Ovary (tissue), 9 donors: Measurements from ENCODE around the gene B3GNT7. TPM values are rescaled to one million over a fixed set of nuclear protein-coding genes. Genes with fewer than 3 reads are reported as not detected.
"Not testable (repeated sequence)": the region's sequence is repeated elsewhere in the genome, so short reads cannot be mapped to it uniquely, and the experiment has no call there.

Experiments used
- DNase-seq, 5 donors: peaks; one replicate each; pipeline ENCODE4 v3.0.0-alpha.2; 2019 to 2020
- H3K27ac ChIP-seq, 2 donors: fragments of 200-600 bp; one replicate each; pipeline versions ENCODE4 v1.5.1 to v1.8.0; 2019 to 2022
- H3K27me3 ChIP-seq: fragments of 200-600 bp; one replicate; pipeline ENCODE4 v1.8.0; 2022
- H3K36me3 ChIP-seq: fragments of 200-600 bp; sonication (generic); one replicate; pipeline ENCODE4 v1.5.1; 2019
- H3K4me1 ChIP-seq: one replicate; pipeline ENCODE4 v1.8.1; 2013; ENCODE audit warnings: mild to moderate bottlenecking, moderate library complexity; ENCODE audit not compliant: insufficient read depth
- H3K4me3 ChIP-seq: fragments of 200-600 bp; sonication (generic); one replicate; pipeline ENCODE4 v1.5.1; 2017
- H3K9me3 ChIP-seq, 2 donors: fragments of 200-600 bp in 1 of 2; sonication (generic) in 1 of 2; one replicate each; pipeline versions ENCODE4 v1.5.1 to v1.8.1; 2013 to 2019; ENCODE audit warnings: mild to moderate bottlenecking in 1 of 2, moderate library complexity in 1 of 2
- EP300 ChIP-seq: sonication (generic); formaldehyde crosslinking; IDR thresholded peaks from one replicate; pipeline ENCODE4 v1.6.1; 2017; ENCODE audit warnings: antibody characterized with exemption
- POLR2A ChIP-seq: fragments of 450-650 bp; IDR thresholded peaks from one replicate; pipeline ENCODE4 v1.6.1; 2017; ENCODE audit warnings: antibody characterized with exemption, mild to moderate bottlenecking, moderate library complexity
- WGBS, 3 donors: extraction: QIAGEN DNeasy Blood & Tissue Kit in 1 of 3; methylation state at CpG; one replicate each; pipeline versions ENCODE4 v1.1.5 to v1.1.7; 2013 to 2017; 5-methylcytosine and 5-hydroxymethylcytosine counted together
- intact Hi-C, 4 donors: fragments of 100-400 bp; cut with DNase I; formaldehyde crosslinking; loops; one replicate each; pipeline versions ENCODE4 v1.11.0 to v1.15.1; 2022 to 2023
- polyA plus RNA-seq, 2 donors: library from polyadenylated mRNA; stranded (reverse); fragments of 200-250 nt in 1 of 2; fragments of 350-450 nt in 1 of 2; fragmentation: Illumina TruSeq in 1 of 2; extraction: RNeasy Lipid Tissue Mini Kit (QIAGEN cat#74804) in 1 of 2; gene quantifications; one replicate each; pipeline ENCODE4 v1.2.3, GENCODE V29; 2013 to 2014
- total RNA-seq, 7 donors: library from RNA; depleted of rRNA in 2 of 7; stranded (reverse); fragments of >200 nt in 2 of 7; fragmentation: NEBNext Ultra II Directional in 3 of 7; extraction: Animal tissue kit (Norgen Biotek cat#: 25700) in 3 of 7; gene quantifications; one replicate each; pipeline versions ENCODE4 v1.1.0 to v1.2.4, GENCODE V29; 2016 to 2023
- TF ChIP-seq, protein P1 (sequence below), 3 donors: fragments of 450-650 bp in 2 of 3; fragments of 200-600 bp in 1 of 3; IDR thresholded peaks; one replicate each; pipeline versions ENCODE4 v1.5.1 to v1.8.0; 2016 to 2022; ENCODE audit warnings: antibody characterized with exemption in 3 of 3, mild to moderate bottlenecking in 1 of 3
- donor health status: DM: no; HTN: no; CAD: no; lungs with moderate emphysema.
- donor health status: DM: no; HTN: no; CAD: no.
- donor health status: Bipolar disorder and iron deficiency.
- donor health status: DM: yes; HTN: yes; CAD: no.
- donor health status: DM: no; HTN: no; CAD: no.
- donor health status: DM: yes; HTN: yes; CAD: no.

The B3GNT7 gene
- total and polyA plus RNA-seq, 9 donors: 4.8 to 34.0 (median 24.4) TPM

DNA sequence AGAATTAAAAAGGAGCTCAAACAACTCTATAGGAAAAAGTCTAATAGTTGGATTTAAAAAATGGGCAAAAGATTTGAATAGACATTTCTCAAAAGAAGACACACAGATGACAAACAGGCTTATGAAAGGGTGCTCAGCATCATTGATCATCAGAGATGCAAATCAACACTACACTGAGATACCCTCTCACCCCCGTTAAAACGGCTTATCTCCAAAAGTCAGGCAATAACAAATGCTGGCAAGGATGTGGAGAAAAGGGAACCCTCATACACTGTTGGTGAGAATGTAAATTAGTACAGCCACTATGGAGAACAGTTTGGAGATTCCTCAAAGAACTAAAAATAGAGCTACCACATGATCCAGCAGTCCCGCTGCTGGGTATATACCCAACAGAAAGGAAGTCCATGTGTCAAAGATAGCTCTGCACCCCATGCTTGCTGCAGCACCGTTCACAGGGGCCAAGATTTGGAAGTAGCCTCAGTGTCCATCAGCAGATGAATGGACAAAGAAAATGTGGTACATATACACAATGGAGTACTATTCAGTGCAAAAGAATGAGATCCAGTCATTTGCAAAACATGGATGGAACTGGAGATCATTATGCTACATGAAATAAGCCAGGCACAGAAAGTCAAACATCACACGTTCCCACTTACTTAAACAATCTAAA lies 46.7 kb upstream of the B3GNT7 start:
- Histone ChIP-seq H3K4me3 (no peak overlapping the region), H3K4me1 (no peaks in the 10 kb centered on the region), H3K27me3 (no peaks in the 10 kb centered on the region), H3K27ac (no peak overlapping the region), H3K9me3 (no peaks in the 10 kb centered on the region), H3K36me3 (no peaks in the 10 kb centered on the region)
- no peak for DNase-seq
- WGBS, 3 donors: 72 to 86% (median 72%) methylated on average over 5 of the region's 5 CpGs
- TF ChIP-seq, protein P1, sequence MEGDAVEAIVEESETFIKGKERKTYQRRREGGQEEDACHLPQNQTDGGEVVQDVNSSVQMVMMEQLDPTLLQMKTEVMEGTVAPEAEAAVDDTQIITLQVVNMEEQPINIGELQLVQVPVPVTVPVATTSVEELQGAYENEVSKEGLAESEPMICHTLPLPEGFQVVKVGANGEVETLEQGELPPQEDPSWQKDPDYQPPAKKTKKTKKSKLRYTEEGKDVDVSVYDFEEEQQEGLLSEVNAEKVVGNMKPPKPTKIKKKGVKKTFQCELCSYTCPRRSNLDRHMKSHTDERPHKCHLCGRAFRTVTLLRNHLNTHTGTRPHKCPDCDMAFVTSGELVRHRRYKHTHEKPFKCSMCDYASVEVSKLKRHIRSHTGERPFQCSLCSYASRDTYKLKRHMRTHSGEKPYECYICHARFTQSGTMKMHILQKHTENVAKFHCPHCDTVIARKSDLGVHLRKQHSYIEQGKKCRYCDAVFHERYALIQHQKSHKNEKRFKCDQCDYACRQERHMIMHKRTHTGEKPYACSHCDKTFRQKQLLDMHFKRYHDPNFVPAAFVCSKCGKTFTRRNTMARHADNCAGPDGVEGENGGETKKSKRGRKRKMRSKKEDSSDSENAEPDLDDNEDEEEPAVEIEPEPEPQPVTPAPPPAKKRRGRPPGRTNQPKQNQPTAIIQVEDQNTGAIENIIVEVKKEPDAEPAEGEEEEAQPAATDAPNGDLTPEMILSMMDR (IDR thresholded peaks at IDR 0.05): no peak
- TF ChIP-seq POLR2A (no peak), EP300 (no peak)
- intact Hi-C loops: no loop called here

DNA sequence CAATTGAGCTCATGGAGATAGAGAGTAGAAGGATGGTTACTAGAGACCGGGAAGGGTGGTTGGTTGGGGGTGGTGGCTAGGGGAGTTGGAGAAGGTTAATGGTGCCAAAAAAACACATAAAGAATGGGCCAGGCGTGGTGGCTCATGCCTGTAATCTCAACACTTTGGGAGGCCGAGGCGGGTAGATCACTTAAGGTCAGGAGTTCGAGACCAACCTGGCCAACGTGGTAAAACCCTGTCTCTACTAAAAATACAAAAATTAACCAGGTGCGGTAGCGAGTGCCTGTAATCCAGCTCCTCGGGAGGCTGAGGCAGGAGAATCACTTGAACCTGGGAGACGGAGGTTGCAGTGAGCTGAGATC lies 46.2 kb upstream of the B3GNT7 start:
- H3K27ac ChIP-seq, H3K27me3 ChIP-seq, H3K9me3 ChIP-seq, H3K36me3 ChIP-seq, H3K4me3 ChIP-seq, H3K4me1 ChIP-seq, intact Hi-C loops: not testable (repeated sequence)
- peak in 1 of 5 donors; percentile 15 for DNase-seq
- 92 to 96% (median 95%) methylated on average over 10 of the region's 10 CpGs for WGBS, 3 donors

DNA sequence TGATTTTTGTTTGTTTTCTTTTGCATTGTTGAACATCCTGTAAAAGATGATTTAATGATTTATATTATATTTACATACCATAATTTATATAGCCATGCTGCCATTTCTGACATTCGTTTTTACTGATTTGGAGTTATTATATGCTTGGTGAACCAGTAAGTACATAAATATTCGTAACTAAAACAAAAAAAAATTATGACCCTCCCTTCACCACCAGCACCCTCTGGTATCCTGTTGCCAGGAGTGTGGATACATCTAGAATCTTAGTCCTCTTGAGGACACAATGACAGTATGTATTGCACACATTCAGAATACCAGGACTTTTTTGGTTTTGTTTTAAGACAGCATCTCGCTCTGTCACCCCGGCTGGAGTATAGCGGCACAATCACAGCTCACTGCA lies 43.9 kb upstream of the B3GNT7 start:
- TF ChIP-seq EP300: no peak
- no peak for TF ChIP-seq POLR2A
- TF ChIP-seq, protein P1 (IDR thresholded peaks at IDR 0.05): no peak
- Histone ChIP-seq H3K9me3 (no peaks in the 10 kb centered on the region), H3K36me3 (no peaks in the 10 kb centered on the region), H3K4me1 (peaks cover 9% of the 10 kb centered on the region), H3K27ac (no peak overlapping the region), H3K27me3 (no peaks in the 10 kb centered on the region), H3K4me3 (no peak overlapping the region)
- intact Hi-C loops: no loop called here
- WGBS, 3 donors: 92 to 94% (median 92%) methylated on average over 5 of the region's 5 CpGs
- DNase-seq: no peak

DNA sequence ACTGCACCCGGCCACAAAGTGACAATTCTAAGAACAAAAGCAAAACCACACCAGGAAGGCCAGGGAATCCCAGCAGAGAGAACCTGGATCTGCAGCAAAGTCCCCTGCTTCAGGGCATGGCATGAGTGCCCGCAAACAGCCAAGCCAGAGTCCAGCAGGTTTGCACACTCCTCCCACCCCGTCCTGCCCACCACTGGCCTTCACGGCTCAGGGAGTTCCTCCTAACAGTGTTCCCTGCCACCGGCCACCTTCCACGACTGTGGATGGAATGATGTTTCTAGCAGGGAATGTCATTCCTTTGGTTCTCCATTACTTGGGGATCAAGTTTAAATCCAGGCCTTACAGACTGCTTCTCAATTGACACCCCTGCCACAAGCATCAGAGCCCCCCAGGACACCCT lies 42.0 kb upstream of the B3GNT7 start:
- Histone ChIP-seq H3K4me1 (peaks cover 10% of the 10 kb centered on the region), H3K27ac (no peak overlapping the region), H3K4me3 (no peak overlapping the region), H3K36me3 (no peaks in the 10 kb centered on the region), H3K27me3 (no peaks in the 10 kb centered on the region), H3K9me3 (no peaks in the 10 kb centered on the region)
- WGBS, 3 donors: 94 to 96% (median 94%) methylated on average over 5 of the region's 6 CpGs
- peak in 1 of 5 donors; percentile 29 for DNase-seq
- intact Hi-C loops: no loop called here
- TF ChIP-seq POLR2A: no peak
- no peak for TF ChIP-seq EP300
- TF ChIP-seq, protein P1 (IDR thresholded peaks at IDR 0.05): no peak

DNA sequence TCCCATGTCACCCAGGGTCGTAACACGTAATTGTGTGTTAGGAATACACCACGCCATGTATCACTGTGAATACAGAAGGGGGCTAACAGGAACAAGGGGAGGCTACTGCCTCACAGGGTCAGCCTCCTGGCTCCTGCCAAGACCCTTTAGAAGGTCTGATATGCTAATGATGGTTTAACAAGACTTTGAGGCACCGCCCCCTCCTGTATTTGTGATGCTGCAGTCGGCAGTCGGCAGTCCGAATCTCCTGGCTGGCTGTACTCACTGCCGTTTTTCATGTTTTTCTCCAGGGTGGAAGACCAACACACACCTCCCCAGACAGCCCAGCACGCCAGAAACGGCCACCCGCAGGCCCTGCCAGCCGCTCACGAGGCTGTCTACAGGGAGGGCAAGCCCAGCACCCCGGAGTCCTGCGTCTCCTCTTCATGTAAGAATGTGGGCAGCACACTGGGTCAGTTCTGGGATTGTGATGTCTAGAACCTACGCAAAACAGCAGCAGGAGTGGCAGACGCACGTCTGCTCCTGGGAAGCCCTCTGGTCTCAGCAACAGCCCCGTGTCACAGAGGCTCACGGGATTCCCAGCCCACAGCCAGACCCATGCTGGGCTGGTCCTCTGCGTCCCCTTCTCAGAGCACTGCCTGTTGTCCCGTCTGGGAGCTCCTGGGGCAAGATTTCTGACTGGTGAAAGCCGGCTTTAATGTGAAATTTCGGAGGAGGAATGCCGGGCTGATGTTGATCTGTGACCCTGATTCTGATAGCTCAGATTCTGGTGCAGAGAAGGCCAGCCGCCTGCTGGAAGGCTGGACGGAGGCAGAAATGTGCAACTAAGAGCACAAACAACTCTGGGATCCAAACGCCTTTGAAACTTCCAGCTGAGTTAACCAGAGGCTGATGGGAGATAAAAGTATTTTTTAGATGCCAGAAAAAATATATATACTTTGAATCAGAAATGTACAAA lies 39.7 kb upstream of the B3GNT7 start:
- Histone ChIP-seq H3K27ac (peak overlapping the region in 1 of 2 donors; percentile 76), H3K9me3 (no peaks in the 10 kb centered on the region), H3K4me3 (no peak overlapping the region), H3K4me1 (peaks cover 10% of the 10 kb centered on the region), H3K36me3 (no peaks in the 10 kb centered on the region), H3K27me3 (no peaks in the 10 kb centered on the region)
- intact Hi-C loops: no loop called here
- DNase-seq: peak; percentile 36 to 76 (median 48)
- 19 to 29% (median 20%) methylated on average over 28 of the region's 28 CpGs for WGBS, 3 donors
- no peak for TF ChIP-seq EP300
- TF ChIP-seq, protein P1 (IDR thresholded peaks at IDR 0.05): no peak
- no peak for TF ChIP-seq POLR2A
